HUES64 (cell line): Measurements from ENCODE around the gene ILF3.

Experiments used
- H3K27ac ChIP-seq: 2 replicates; pipeline ENCODE4 v1.7.0; 2013; ENCODE audit warnings: low read depth, low read length, inconsistent platforms
- H3K27me3 ChIP-seq: 2 replicates; pipeline ENCODE4 v1.6.1; 2013; ENCODE audit warnings: mild to moderate bottlenecking, low read length; ENCODE audit not compliant: insufficient read depth
- H3K36me3 ChIP-seq: 2 replicates; pipeline ENCODE4 v1.6.1; 2013; ENCODE audit warnings: mild to moderate bottlenecking, low read length; ENCODE audit not compliant: insufficient read depth
- H3K4me1 ChIP-seq: 2 replicates; pipeline ENCODE4 v1.6.1; 2013; ENCODE audit warnings: mild to moderate bottlenecking, low read length, moderate library complexity; ENCODE audit not compliant: insufficient read depth
- H3K4me3 ChIP-seq: 2 replicates; pipeline ENCODE4 v1.5.1; 2013; ENCODE audit warnings: mild to moderate bottlenecking, low read length, moderate library complexity
- H3K9ac ChIP-seq: 2 replicates; pipeline ENCODE4 v1.6.1; 2013; ENCODE audit warnings: mild to moderate bottlenecking, low read depth, low read length
- H3K9me3 ChIP-seq: 2 replicates; pipeline ENCODE4 v1.6.1; 2013; ENCODE audit warnings: low read depth, low read length; ENCODE audit not compliant: insufficient read depth
- WGBS: fragments of 150-250, 120-280 bp; methylation state at CpG from one replicate; pipeline ENCODE4 v1.1.7; 2013; ENCODE audit warnings: missing lambda C conversion rate; 5-methylcytosine and 5-hydroxymethylcytosine counted together

The ILF3 gene

DNA sequence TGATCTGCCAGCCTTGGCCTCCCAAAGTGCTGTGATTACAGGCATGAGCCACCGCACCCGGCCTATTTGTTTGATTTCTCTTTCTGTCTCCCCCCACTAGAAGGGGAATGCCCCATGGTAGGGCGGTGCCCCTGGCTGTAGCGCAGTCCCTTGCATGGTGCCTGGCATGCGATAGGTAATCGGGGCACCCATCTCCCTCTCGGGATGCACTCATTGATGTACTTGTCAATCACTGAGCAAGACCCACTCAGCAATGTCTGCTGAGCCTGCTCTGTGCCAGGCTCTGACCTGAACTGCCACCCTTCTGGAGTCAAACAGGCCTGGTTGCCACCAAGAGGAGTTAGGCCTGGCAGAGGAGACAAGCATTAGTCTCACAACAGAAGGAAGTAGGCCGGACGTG lies 83.6 kb downstream of the ILF3 start:
- H3K27ac ChIP-seq = no peak overlapping the region
- WGBS = 95% methylated on average over 9 of the region's 9 CpGs
- no peak overlapping the region for H3K4me3 ChIP-seq
- no peaks in the 10 kb centered on the region for H3K36me3 ChIP-seq
- no peaks in the 10 kb centered on the region for H3K9me3 ChIP-seq
- no peak overlapping the region for H3K9ac ChIP-seq
- no peaks in the 10 kb centered on the region for H3K27me3 ChIP-seq
- H3K4me1 ChIP-seq = no peaks in the 10 kb centered on the region

DNA sequence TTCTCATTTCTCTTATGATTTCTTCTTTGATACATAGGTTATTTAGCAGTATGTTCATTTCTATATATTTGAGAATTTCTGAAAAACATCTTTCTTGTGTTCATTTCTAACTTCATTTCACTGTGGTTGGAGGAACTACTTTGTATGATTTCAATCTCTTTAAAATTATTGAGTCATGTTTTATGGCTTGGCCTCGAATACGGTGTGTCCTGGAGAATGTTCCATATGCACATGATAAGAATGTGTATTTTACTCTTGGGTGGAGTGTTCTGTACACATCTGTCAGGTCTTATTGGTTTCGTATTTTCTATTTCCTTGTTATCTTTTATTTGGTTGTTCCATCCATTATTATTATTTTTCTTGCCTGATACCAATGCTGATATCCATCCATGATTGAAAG lies 86.7 kb downstream of the ILF3 start:
- no peaks in the 10 kb centered on the region for H3K9me3 ChIP-seq
- WGBS = 96% methylated on average over 2 of the region's 3 CpGs
- H3K36me3 ChIP-seq = no peaks in the 10 kb centered on the region
- no peak overlapping the region for H3K27ac ChIP-seq
- no peaks in the 10 kb centered on the region for H3K4me1 ChIP-seq
- no peaks in the 10 kb centered on the region for H3K27me3 ChIP-seq
- no peak overlapping the region for H3K4me3 ChIP-seq
- H3K9ac ChIP-seq = no peak overlapping the region
